Neural progenitor cell (in vitro differentiated cells): ENCODE data around the gene BCL10.

Experiments used
- EZH2 ChIP-seq: fragments of 200-600 bp; sonication (generic); IDR thresholded peaks from 2 replicates; pipeline ENCODE4 v1.6.1; 2017; ENCODE audit warnings: antibody characterized with exemption, mild to moderate bottlenecking, moderate library complexity
- TF ChIP-seq, protein P1 (sequence below): fragments of 200-600 bp; sonication (generic); IDR thresholded peaks from 2 replicates; pipeline ENCODE4 v1.5.1; 2017; ENCODE audit warnings: antibody characterized with exemption, mild to moderate bottlenecking

GRCh38 chr1:85229574-85230097, 46.8 kb downstream of the BCL10 start:
- TF ChIP-seq, protein P1, sequence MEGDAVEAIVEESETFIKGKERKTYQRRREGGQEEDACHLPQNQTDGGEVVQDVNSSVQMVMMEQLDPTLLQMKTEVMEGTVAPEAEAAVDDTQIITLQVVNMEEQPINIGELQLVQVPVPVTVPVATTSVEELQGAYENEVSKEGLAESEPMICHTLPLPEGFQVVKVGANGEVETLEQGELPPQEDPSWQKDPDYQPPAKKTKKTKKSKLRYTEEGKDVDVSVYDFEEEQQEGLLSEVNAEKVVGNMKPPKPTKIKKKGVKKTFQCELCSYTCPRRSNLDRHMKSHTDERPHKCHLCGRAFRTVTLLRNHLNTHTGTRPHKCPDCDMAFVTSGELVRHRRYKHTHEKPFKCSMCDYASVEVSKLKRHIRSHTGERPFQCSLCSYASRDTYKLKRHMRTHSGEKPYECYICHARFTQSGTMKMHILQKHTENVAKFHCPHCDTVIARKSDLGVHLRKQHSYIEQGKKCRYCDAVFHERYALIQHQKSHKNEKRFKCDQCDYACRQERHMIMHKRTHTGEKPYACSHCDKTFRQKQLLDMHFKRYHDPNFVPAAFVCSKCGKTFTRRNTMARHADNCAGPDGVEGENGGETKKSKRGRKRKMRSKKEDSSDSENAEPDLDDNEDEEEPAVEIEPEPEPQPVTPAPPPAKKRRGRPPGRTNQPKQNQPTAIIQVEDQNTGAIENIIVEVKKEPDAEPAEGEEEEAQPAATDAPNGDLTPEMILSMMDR: no peak
- TF ChIP-seq EZH2: no peak
